K562 (cell line): ENCODE data around the gene POLR1A. TPM values are rescaled to one million over a fixed set of nuclear protein-coding genes. Genes with fewer than 3 reads are reported as not detected.
A peak's percentile ranks its signal among the peaks of the same experiment; 100 is the strongest.

Experiments
- ATAC-seq: fragments of 200-7000 bp; cut with Tn5 transposase; 3 replicates; pipeline ENCODE4 v1.9.1; 2020; ENCODE audit warnings: moderate library complexity
- BruUV-seq: library from RNA; stranded (reverse); fragments of 400-500 nt; replicated peaks from 2 replicates; lab custom pipeline; 2021; lab: Mats Ljungman, UMichigan
- CTCF ChIA-PET: fragments of 300-600 bp; formaldehyde crosslinking; extraction: SDS; loops from one replicate; lab custom pipeline; 2021; ENCODE audit warnings: low intra/inter-chr PET ratio; lab: Yijun Ruan, JAX
- POLR2A ChIA-PET: fragments of 300-600, 350-650 bp; sonication (Branson Sonifier 250); formaldehyde crosslinking; extraction: SDS; loops from one replicate; lab custom pipeline; 2021; ENCODE audit warnings: antibody characterized with exemption, inconsistent platforms; lab: Yijun Ruan, JAX
- DNase-seq, 4 experiments: peaks; one replicate each; pipeline versions ENCODE4 v3.0.0 to v3.0.0-alpha.2; 2011 to 2018; ENCODE audit warnings: low spot score in 3 of 4, mixed read lengths in 3 of 4; ENCODE audit errors: extremely low read depth in 1 of 4
- FAIRE-seq: peaks from 2 replicates; lab custom pipeline; 2011; peaks lifted over from hg19 to GRCh38; lab: Jason Lieb, UNC
- H2AFZ ChIP-seq: 2 replicates; pipeline ENCODE4 v1.6.0; 2011; ENCODE audit warnings: low read depth, low read length, control low read depth, inconsistent platforms
- H3K27ac ChIP-seq: fragments of 200-600 bp; 3 replicates; pipeline ENCODE4 v1.8.0; 2011; ENCODE audit warnings: low read depth, mild to moderate bottlenecking, control low read depth, inconsistent platforms, low read length, moderate library complexity, mixed read lengths; ENCODE audit errors: extremely low read depth
- H3K27me3 ChIP-seq, 2 experiments: fragments of 300-600 bp in 1 of 2; 2 replicates in 1 of 2; 3 replicates in 1 of 2; pipeline versions ENCODE4 v1.6.0 to v1.8.0; 2011; ENCODE audit warnings: inconsistent platforms in 2 of 2, low read length in 2 of 2, mild to moderate bottlenecking in 1 of 2, mixed read lengths in 1 of 2, moderate library complexity in 1 of 2; ENCODE audit not compliant: control insufficient read depth in 2 of 2, insufficient read depth in 2 of 2
- H3K36me3 ChIP-seq: fragments of 300-600 bp; 3 replicates; pipeline ENCODE4 v1.8.0; 2011; ENCODE audit warnings: mild to moderate bottlenecking, low read length, inconsistent platforms; ENCODE audit not compliant: control insufficient read depth, insufficient read depth
- H3K4me1 ChIP-seq, 2 experiments: fragments of 200-600 bp in 1 of 2; replicated peaks in 1 of 2; 2 replicates in 1 of 2; 3 replicates in 1 of 2; pipeline versions ENCODE4 v1.5.1 to v1.8.0; 2011; ENCODE audit warnings: inconsistent platforms in 2 of 2, low read length in 2 of 2, mild to moderate bottlenecking in 1 of 2, mixed read lengths in 1 of 2, moderate library complexity in 1 of 2; ENCODE audit not compliant: control insufficient read depth in 2 of 2, insufficient read depth in 2 of 2
- H3K4me2 ChIP-seq: 2 replicates; pipeline ENCODE4 v1.6.1; 2011; ENCODE audit warnings: low read length, control low read depth, inconsistent platforms, mixed read lengths; ENCODE audit not compliant: insufficient read depth
- H3K4me3 ChIP-seq: fragments of 200-600 bp; sonication (generic), shearing (Covaris generic); 2 replicates; pipeline ENCODE4 v1.5.1; 2016; ENCODE audit warnings: control low read depth, inconsistent platforms
- H3K79me2 ChIP-seq: fragments of 200-600 bp; 3 replicates; pipeline ENCODE4 v1.8.0; 2011; ENCODE audit warnings: low read length, inconsistent platforms; ENCODE audit not compliant: control insufficient read depth, insufficient read depth
- H3K9ac ChIP-seq, 2 experiments: 2 replicates each; pipeline versions ENCODE4 v1.6.0 to v1.6.1; 2011; ENCODE audit warnings: low read depth in 2 of 2, low read length in 2 of 2, control low read depth in 1 of 2, inconsistent platforms in 1 of 2, mild to moderate bottlenecking in 1 of 2, mixed read lengths in 1 of 2; ENCODE audit not compliant: insufficient read depth in 1 of 2
- H3K9me1 ChIP-seq: one replicate; pipeline ENCODE4 v1.6.0; 2011; ENCODE audit warnings: inconsistent platforms, mild to moderate bottlenecking, low read length, moderate library complexity; ENCODE audit not compliant: control insufficient read depth, insufficient read depth
- H3K9me3 ChIP-seq: replicated peaks from 2 replicates; pipeline ENCODE4 v1.5.1; 2011; ENCODE audit warnings: low read depth, low read length, inconsistent platforms; ENCODE audit not compliant: control insufficient read depth, insufficient read depth
- H4K20me1 ChIP-seq: replicated peaks from 2 replicates; pipeline ENCODE4 v1.6.1; 2011; ENCODE audit warnings: low read length, inconsistent platforms, mixed read lengths; ENCODE audit not compliant: control insufficient read depth, insufficient read depth
- ARHGAP35 ChIP-seq: fragments of 450-650 bp; IDR thresholded peaks from 2 replicates; pipeline ENCODE4 v1.6.1; 2018; ENCODE audit not compliant: partially characterized antibody
- HNRNPH1 ChIP-seq: fragments of 200-400 bp; formaldehyde crosslinking; optimal IDR thresholded peaks from 2 replicates; pipeline ENCODE3; 2017; ENCODE audit warnings: low read depth, mild to moderate bottlenecking, low read length, moderate library complexity
- HNRNPLL ChIP-seq: fragments of 200-400 bp; formaldehyde crosslinking; IDR thresholded peaks from 2 replicates; pipeline ENCODE4 v1.6.1; 2017; ENCODE audit warnings: low read length, low read depth, mild to moderate bottlenecking; ENCODE audit not compliant: poor library complexity, severe bottlenecking
- SRSF3 ChIP-seq: fragments of 200-400 bp; formaldehyde crosslinking; IDR thresholded peaks from 2 replicates; pipeline ENCODE4 v1.6.1; 2016; ENCODE audit warnings: mild to moderate bottlenecking, low read length, moderate library complexity; ENCODE audit not compliant: insufficient read depth
- ZNF140 ChIP-seq: fragments of 250-450 bp; sonication (Bioruptor Pico); IDR thresholded peaks from 2 replicates; pipeline ENCODE4 v1.8.0; 2021; ENCODE audit warnings: moderate library complexity, mild to moderate bottlenecking, inconsistent platforms
- ZNF347 ChIP-seq: fragments of 450-650 bp; formaldehyde crosslinking; IDR thresholded peaks from 2 replicates; pipeline ENCODE4 v1.4.0; 2020; ENCODE audit warnings: low read depth, mild to moderate bottlenecking, moderate library complexity
- ZNF589 ChIP-seq: fragments of 200-800 bp; sonication (Bioruptor generic); IDR thresholded peaks from 2 replicates; pipeline ENCODE4 v1.6.1; 2016; ENCODE audit warnings: low read depth, missing genetic modification characterization, missing compliant biosample characterization
- WGBS: fragments of 100-300 bp; shearing (Covaris generic); methylation state at CpG from one replicate; pipeline ENCODE4 v1.1.6; 2016; ENCODE audit warnings: low coverage, mixed read lengths; ENCODE audit not compliant: insufficient coverage; ENCODE audit errors: missing lambda C conversion rate; 5-methylcytosine and 5-hydroxymethylcytosine counted together
- in situ Hi-C: fragments of 300-500 bp; cut with MboI; formaldehyde crosslinking; loops from 4 replicates; pipeline ENCODE4 v1.15.0; 2018; ENCODE audit warnings: inconsistent platforms, mixed read lengths
- intact Hi-C: fragments of 100-400 bp; cut with micrococcal nuclease; formaldehyde crosslinking; loops from 2 replicates; pipeline ENCODE4 v1.14.2; 2022
- polyA plus RNA-seq, 8 experiments: library from polyadenylated mRNA; depleted of rRNA in 4 of 8; stranded (reverse) in 5 of 8; unstranded in 3 of 8; fragments of >200 nt; fragmentation: Nextera tagmentation in 2 of 8; fragmentation: Illumina TruSeq in 1 of 8; extraction: Ambion mirVana in 2 of 8; extraction: Trizol in 1 of 8; gene quantifications; 2 replicates each; pipeline versions ENCODE4 v1.2.1 to v1.2.3, GENCODE V29; 2011 to 2014; ENCODE audit warnings: inconsistent platforms in 1 of 8, missing spikeins in 1 of 8
- total RNA-seq, 7 experiments: library from RNA; depleted of rRNA in 6 of 7; stranded (reverse); fragments of >200 nt in 6 of 7; fragmentation: Illumina TruSeq in 2 of 7; extraction: Trizol in 2 of 7; gene quantifications; 2 replicates each; pipeline versions ENCODE4 v1.2.1 to v1.2.3, GENCODE V29; 2011 to 2021; ENCODE audit warnings: low replicate concordance in 1 of 7
- TF ChIP-seq, protein P1 (sequence below): fragments of 450-650 bp; IDR thresholded peaks from 2 replicates; pipeline ENCODE4 v1.6.1; 2016; ENCODE audit warnings: low read depth
- TF ChIP-seq, protein P2 (sequence below): fragments of 450-650 bp; IDR thresholded peaks from 2 replicates; pipeline ENCODE4 v1.6.1; 2016; ENCODE audit warnings: mild to moderate bottlenecking
- TF ChIP-seq, protein P3 (sequence below): fragments of 450-650 bp; formaldehyde crosslinking; IDR thresholded peaks from 2 replicates; pipeline ENCODE4 v1.4.0; 2020; ENCODE audit warnings: mild to moderate bottlenecking, mixed read lengths

Gene POLR1A
- total and polyA plus RNA-seq, 9 of the 15 experiments (the other 6 are each of a cell fraction or from before 2014, with no cell fraction given), result 3.0 to 72.1 (median 21.8) TPM

DNA sequence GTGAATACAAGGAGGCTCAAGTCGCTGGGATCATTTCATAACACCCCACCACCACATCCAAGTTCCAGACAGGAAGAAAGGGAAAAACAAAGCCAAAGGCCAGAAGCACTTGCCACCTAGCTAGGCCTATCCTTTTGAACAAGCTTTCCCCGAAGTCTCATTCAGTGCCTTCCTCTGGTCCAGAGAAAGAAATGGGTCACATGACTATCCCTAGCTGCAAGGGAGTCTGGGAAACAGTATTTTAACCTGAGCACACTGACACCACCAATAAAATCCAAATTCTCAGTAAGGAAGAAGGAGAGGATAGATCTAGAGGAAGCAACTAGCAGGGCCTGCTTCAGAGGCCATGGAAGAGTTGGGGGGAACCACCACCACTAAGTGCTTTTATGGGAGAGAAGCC, 91.2 kb downstream of the POLR1A start:
- no peak for ATAC-seq
- Histone ChIP-seq H3K27me3 (no peaks in the 10 kb centered on the region), H4K20me1 (no peaks in the 10 kb centered on the region), H3K9me1 (no peaks in the 10 kb centered on the region), H3K4me1 (peaks cover 9 to 32% of the 10 kb centered on the region in 2 experiments; a peak in 4 of 5 replicates), H3K36me3 (no peaks in the 10 kb centered on the region), H3K9me3 (peaks cover 9% of the 10 kb centered on the region), H3K27ac (no peak overlapping the region), H3K79me2 (no peaks in the 10 kb centered on the region), H3K9ac (no peak overlapping the region), H2AFZ (no peak overlapping the region), H3K4me3 (no peak overlapping the region), H3K4me2 (no peak overlapping the region)
- intact Hi-C loops (no loop called here), in situ Hi-C loops (no loop called here)
- no peak for FAIRE-seq
- no peak for DNase-seq
- 48% methylated on average over 2 of the region's 2 CpGs for WGBS
- CTCF ChIA-PET, result no interaction called here
- BruUV-seq, result no TSS peak
- POLR2A ChIA-PET, result no interaction called here
- no peak for TF ChIP-seq ZNF140 (CRISPR knock-in tag)
- TF ChIP-seq HNRNPLL, result no peak
- TF ChIP-seq ARHGAP35, result no peak
- no peak for TF ChIP-seq SRSF3
- TF ChIP-seq ZNF589, result no peak
- TF ChIP-seq, protein P1, sequence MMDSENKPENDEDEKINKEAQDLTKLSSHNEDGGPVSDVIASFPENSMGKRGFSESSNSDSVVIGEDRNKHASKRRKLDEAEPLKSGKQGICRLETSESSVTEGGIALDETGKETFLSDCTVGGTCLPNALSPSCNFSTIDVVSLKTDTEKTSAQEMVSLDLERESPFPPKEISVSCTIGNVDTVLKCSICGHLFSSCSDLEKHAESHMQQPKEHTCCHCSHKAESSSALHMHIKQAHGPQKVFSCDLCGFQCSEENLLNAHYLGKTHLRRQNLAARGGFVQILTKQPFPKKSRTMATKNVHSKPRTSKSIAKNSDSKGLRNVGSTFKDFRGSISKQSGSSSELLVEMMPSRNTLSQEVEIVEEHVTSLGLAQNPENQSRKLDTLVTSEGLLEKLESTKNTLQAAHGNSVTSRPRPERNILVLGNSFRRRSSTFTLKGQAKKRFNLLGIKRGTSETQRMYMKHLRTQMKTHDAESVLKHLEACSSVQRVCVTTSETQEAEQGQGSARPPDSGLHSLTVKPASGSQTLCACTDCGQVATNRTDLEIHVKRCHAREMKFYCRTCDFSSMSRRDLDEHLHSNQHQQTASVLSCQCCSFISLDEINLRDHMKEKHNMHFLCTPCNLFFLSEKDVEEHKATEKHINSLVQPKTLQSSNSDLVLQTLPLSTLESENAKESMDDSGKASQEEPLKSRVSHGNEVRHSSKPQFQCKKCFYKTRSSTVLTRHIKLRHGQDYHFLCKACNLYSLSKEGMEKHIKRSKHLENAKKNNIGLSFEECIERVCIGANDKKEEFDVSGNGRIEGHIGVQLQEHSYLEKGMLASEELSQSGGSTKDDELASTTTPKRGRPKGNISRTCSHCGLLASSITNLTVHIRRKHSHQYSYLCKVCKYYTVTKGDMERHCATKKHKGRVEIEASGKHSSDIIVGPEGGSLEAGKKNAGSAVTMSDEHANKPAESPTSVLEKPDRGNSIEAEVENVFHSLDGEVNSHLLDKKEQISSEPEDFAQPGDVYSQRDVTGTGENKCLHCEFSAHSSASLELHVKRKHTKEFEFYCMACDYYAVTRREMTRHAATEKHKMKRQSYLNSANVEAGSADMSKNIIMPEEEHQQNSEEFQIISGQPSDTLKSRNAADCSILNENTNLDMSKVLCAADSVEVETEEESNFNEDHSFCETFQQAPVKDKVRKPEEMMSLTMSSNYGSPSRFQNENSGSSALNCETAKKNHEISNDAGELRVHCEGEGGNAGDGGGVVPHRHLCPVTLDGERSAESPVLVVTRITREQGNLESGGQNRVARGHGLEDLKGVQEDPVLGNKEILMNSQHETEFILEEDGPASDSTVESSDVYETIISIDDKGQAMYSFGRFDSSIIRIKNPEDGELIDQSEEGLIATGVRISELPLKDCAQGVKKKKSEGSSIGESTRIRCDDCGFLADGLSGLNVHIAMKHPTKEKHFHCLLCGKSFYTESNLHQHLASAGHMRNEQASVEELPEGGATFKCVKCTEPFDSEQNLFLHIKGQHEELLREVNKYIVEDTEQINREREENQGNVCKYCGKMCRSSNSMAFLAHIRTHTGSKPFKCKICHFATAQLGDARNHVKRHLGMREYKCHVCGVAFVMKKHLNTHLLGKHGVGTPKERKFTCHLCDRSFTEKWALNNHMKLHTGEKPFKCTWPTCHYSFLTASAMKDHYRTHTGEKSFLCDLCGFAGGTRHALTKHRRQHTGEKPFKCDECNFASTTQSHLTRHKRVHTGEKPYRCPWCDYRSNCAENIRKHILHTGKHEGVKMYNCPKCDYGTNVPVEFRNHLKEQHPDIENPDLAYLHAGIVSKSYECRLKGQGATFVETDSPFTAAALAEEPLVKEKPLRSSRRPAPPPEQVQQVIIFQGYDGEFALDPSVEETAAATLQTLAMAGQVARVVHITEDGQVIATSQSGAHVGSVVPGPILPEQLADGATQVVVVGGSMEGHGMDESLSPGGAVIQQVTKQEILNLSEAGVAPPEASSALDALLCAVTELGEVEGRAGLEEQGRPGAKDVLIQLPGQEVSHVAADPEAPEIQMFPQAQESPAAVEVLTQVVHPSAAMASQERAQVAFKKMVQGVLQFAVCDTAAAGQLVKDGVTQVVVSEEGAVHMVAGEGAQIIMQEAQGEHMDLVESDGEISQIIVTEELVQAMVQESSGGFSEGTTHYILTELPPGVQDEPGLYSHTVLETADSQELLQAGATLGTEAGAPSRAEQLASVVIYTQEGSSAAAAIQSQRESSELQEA, result no peak
- TF ChIP-seq ZNF347 (CRISPR knock-in tag), result no peak
- TF ChIP-seq, protein P2, sequence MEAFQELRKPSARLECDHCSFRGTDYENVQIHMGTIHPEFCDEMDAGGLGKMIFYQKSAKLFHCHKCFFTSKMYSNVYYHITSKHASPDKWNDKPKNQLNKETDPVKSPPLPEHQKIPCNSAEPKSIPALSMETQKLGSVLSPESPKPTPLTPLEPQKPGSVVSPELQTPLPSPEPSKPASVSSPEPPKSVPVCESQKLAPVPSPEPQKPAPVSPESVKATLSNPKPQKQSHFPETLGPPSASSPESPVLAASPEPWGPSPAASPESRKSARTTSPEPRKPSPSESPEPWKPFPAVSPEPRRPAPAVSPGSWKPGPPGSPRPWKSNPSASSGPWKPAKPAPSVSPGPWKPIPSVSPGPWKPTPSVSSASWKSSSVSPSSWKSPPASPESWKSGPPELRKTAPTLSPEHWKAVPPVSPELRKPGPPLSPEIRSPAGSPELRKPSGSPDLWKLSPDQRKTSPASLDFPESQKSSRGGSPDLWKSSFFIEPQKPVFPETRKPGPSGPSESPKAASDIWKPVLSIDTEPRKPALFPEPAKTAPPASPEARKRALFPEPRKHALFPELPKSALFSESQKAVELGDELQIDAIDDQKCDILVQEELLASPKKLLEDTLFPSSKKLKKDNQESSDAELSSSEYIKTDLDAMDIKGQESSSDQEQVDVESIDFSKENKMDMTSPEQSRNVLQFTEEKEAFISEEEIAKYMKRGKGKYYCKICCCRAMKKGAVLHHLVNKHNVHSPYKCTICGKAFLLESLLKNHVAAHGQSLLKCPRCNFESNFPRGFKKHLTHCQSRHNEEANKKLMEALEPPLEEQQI, result peak; percentile 41; the same call in 1 of the 2 replicates
- TF ChIP-seq HNRNPH1, result no peak
- TF ChIP-seq, protein P3, sequence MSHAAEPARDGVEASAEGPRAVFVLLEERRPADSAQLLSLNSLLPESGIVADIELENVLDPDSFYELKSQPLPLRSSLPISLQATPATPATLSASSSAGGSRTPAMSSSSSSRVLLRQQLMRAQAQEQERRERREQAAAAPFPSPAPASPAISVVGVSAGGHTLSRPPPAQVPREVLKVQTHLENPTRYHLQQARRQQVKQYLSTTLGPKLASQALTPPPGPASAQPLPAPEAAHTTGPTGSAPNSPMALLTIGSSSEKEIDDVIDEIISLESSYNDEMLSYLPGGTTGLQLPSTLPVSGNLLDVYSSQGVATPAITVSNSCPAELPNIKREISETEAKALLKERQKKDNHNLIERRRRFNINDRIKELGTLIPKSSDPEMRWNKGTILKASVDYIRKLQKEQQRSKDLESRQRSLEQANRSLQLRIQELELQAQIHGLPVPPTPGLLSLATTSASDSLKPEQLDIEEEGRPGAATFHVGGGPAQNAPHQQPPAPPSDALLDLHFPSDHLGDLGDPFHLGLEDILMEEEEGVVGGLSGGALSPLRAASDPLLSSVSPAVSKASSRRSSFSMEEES (CRISPR knock-in tag), result peak; percentile 87
